22Rv1 (cell line): Measurements from ENCODE around the gene UTS2R.

Experiments used
- CTCF ChIP-seq: fragments of 450-650 bp; IDR thresholded peaks from 2 replicates; pipeline ENCODE4 v1.5.1; 2017; ENCODE audit warnings: mild to moderate bottlenecking
- ZFX ChIP-seq: fragments of 450-650 bp; IDR thresholded peaks from 2 replicates; pipeline ENCODE4 v1.6.1; 2017; ENCODE audit warnings: antibody characterized with exemption, borderline replicate concordance

GRCh38 chr17:82327289-82327688 is 44.3 kb upstream of the UTS2R start:
- TF ChIP-seq CTCF (no peak), ZFX (no peak)
